Activated CD4-positive, alpha-beta T cell treated with anti-CD3 and anti-CD28 coated beads, Interleukin-2, amount 10 ng/mL, durations not matched to agents 7 days and 5 days (primary cell): ENCODE data around the gene CCS. TPM values are rescaled to one million over a fixed set of nuclear protein-coding genes. Genes with fewer than 3 reads are reported as not detected.
A peak's percentile ranks its signal among the peaks of the same experiment; 100 is the strongest.
"Not testable (repeated sequence)": the region's sequence is repeated elsewhere in the genome, so short reads cannot be mapped to it uniquely, and the experiment has no call there.

Experiments used
- CTCF ChIA-PET: fragments of 350-600 bp; sonication (Branson Sonifier 250); formaldehyde crosslinking; loops from one replicate; lab custom pipeline; 2021; ENCODE audit warnings: antibody characterized with exemption; lab: Charles Lee
- POLR2A ChIA-PET: fragments of 350-600 bp; sonication (Branson Sonifier 250); formaldehyde crosslinking; loops from one replicate; lab custom pipeline; 2021; ENCODE audit warnings: antibody characterized with exemption; lab: Charles Lee
- DNase-seq: peaks from one replicate; pipeline ENCODE4 v3.0.0-alpha.2; 2020
- H3K27ac Mint-ChIP-seq: one replicate; pipeline ENCODE4 v1.8.0; 2021; ENCODE audit warnings: mild to moderate bottlenecking, moderate library complexity, mixed read lengths
- H3K27me3 Mint-ChIP-seq: one replicate; pipeline ENCODE4 v1.8.0; 2021; ENCODE audit warnings: mixed read lengths
- H3K36me3 Mint-ChIP-seq: one replicate; pipeline ENCODE4 v1.8.0; 2021; ENCODE audit warnings: low read depth, mixed read lengths
- H3K4me1 Mint-ChIP-seq: one replicate; pipeline ENCODE4 v1.8.0; 2021; ENCODE audit warnings: mixed read lengths
- H3K4me3 Mint-ChIP-seq: one replicate; pipeline ENCODE4 v1.8.0; 2021; ENCODE audit warnings: mild to moderate bottlenecking, moderate library complexity, mixed read lengths
- H3K9me3 Mint-ChIP-seq: one replicate; pipeline ENCODE4 v1.8.0; 2021; ENCODE audit warnings: mixed read lengths
- total RNA-seq, 2 experiments: library from RNA; stranded (reverse); gene quantifications; one replicate each; pipeline ENCODE4 v1.2.3, GENCODE V29; 2021

CCS gene
- total RNA-seq, 2 experiments from 2014 or later: 28.8 to 32.6 TPM

- H3K4me3 Mint-ChIP-seq, H3K27me3 Mint-ChIP-seq, H3K9me3 Mint-ChIP-seq, H3K36me3 Mint-ChIP-seq, DNase-seq, H3K4me1 Mint-ChIP-seq, H3K27ac Mint-ChIP-seq, POLR2A ChIA-PET: not testable (repeated sequence)
- CTCF ChIA-PET: interaction anchor here (1.6 kb wide), 1 partner anchor 14 kb away, joined by 3 read pairs; the partner anchor contains the start of gene CTSF
Measured at GRCh38 chr11:66582565-66583147, 10.3 kb upstream of the CCS start.

- POLR2A ChIA-PET, H3K27ac Mint-ChIP-seq, H3K27me3 Mint-ChIP-seq: not testable (repeated sequence)
Measured at GRCh38 chr11:66585447-66585846, 7.5 kb upstream of the CCS start.

GRCh38 chr11:66586136-66586535 lies 6.8 kb upstream of the CCS start:
- Mint-ChIP-seq H3K27me3 (no peaks in the 10 kb centered on the region), H3K4me1 (no peaks in the 10 kb centered on the region), H3K27ac (no peak overlapping the region), H3K36me3 (no peaks in the 10 kb centered on the region), H3K4me3 (no peak overlapping the region), H3K9me3 (peaks cover 10% of the 10 kb centered on the region)
- POLR2A ChIA-PET: no interaction called here
- CTCF ChIA-PET: no interaction called here
- DNase-seq: no peak

More at GRCh38 chr11:66585447-66585846, 7.5 kb upstream of the CCS start:
- H3K4me1 Mint-ChIP-seq, CTCF ChIA-PET, H3K36me3 Mint-ChIP-seq, DNase-seq, H3K9me3 Mint-ChIP-seq, H3K4me3 Mint-ChIP-seq: not testable (repeated sequence)

- H3K4me3 Mint-ChIP-seq, DNase-seq, H3K27ac Mint-ChIP-seq, H3K36me3 Mint-ChIP-seq, H3K9me3 Mint-ChIP-seq, H3K27me3 Mint-ChIP-seq: not testable (repeated sequence)
- ChIA-PET CTCF (interaction anchor here (0.6 kb wide), 1 partner anchor 26 kb away, joined by 3 read pairs; no protein-coding TSS in a partner anchor), POLR2A (interaction anchor here (0.6 kb wide), 1 partner anchor 43 kb away, joined by 5 read pairs; the partner anchor contains the start of gene ZDHHC24)
- peaks cover 19% of the 10 kb centered on the region for H3K4me1 Mint-ChIP-seq
Measured at GRCh38 chr11:66589315-66589714, 3.7 kb upstream of the CCS start.

- Mint-ChIP-seq H3K27me3 (no peaks in the 10 kb centered on the region), H3K4me1 (peaks cover 24% of the 10 kb centered on the region), H3K27ac (no peak overlapping the region), H3K4me3 (no peak overlapping the region), H3K9me3 (no peaks in the 10 kb centered on the region), H3K36me3 (peaks cover 2% of the 10 kb centered on the region)
- ChIA-PET CTCF (interaction anchor here (0.6 to 1.5 kb wide), 4 partner anchors 9 to 35 kb away, joined by 3 to 4 read pairs (median 4); no protein-coding TSS in a partner anchor), POLR2A (interaction anchor here (0.6 kb wide), 1 partner anchor 44 kb away, joined by 5 read pairs; the partner anchor contains the start of gene ZDHHC24)
- DNase-seq: no peak
Measured at GRCh38 chr11:66589996-66590675, 2.8 kb upstream of the CCS start.

GRCh38 chr11:66591175-66591574 lies 1.8 kb upstream of the CCS start:
- DNase-seq: no peak
- H3K27me3 Mint-ChIP-seq: no peaks in the 10 kb centered on the region
- CTCF ChIA-PET: interaction anchor here (1.1 to 2.3 kb wide), 6 partner anchors 10 to 87 kb away, joined by 3 to 12 read pairs (median 4); no protein-coding TSS in a partner anchor
- no peak overlapping the region for H3K27ac Mint-ChIP-seq
- H3K36me3 Mint-ChIP-seq: peaks cover 2% of the 10 kb centered on the region
- POLR2A ChIA-PET: interaction anchor here (0.6 kb wide), 1 partner anchor 59 kb away, joined by 5 read pairs; no protein-coding TSS in a partner anchor
- H3K4me3 Mint-ChIP-seq: no peak overlapping the region
- H3K9me3 Mint-ChIP-seq: no peaks in the 10 kb centered on the region
- H3K4me1 Mint-ChIP-seq: peaks cover 32% of the 10 kb centered on the region

- Mint-ChIP-seq H3K9me3 (no peaks in the 10 kb centered on the region), H3K27me3 (no peaks in the 10 kb centered on the region), H3K27ac (peak overlapping the region; percentile 95), H3K36me3 (peaks cover 2% of the 10 kb centered on the region), H3K4me3 (peak overlapping the region; percentile 98), H3K4me1 (peaks cover 34% of the 10 kb centered on the region)
- no peak for DNase-seq
- ChIA-PET CTCF (interaction anchor here (0.6 to 3.4 kb wide), 12 partner anchors 9 to 827 kb away, joined by 3 to 14 read pairs (median 5); partner anchors contain the start of genes RBM4 and RBM4B), POLR2A (no interaction called here)
Measured at GRCh38 chr11:66593303-66593635, 284 bp downstream of the CCS start.

GRCh38 chr11:66593650-66594049 lies 665 bp downstream of the CCS start:
- no peaks in the 10 kb centered on the region for H3K9me3 Mint-ChIP-seq
- ChIA-PET POLR2A (no interaction called here), CTCF (interaction anchor here (0.6 to 3.4 kb wide), 6 partner anchors 9 to 458 kb away, joined by 3 to 14 read pairs (median 4); partner anchors contain the start of genes RBM4 and RBM4B)
- H3K36me3 Mint-ChIP-seq: peaks cover 2% of the 10 kb centered on the region
- DNase-seq: no peak
- H3K27ac Mint-ChIP-seq: peak overlapping the region; percentile 95
- H3K4me1 Mint-ChIP-seq: peaks cover 34% of the 10 kb centered on the region
- H3K27me3 Mint-ChIP-seq: no peaks in the 10 kb centered on the region
- peak overlapping the region; percentile 98 for H3K4me3 Mint-ChIP-seq

GRCh38 chr11:66595245-66595904 lies 2.4 kb downstream of the CCS start:
- CTCF ChIA-PET: interaction anchor here (1.3 to 3.4 kb wide), 4 partner anchors 11 to 82 kb away, joined by 3 to 14 read pairs (median 7); partner anchors contain the start of gene RBM4B
- Mint-ChIP-seq H3K4me1 (peaks cover 34% of the 10 kb centered on the region), H3K4me3 (peak overlapping the region; percentile 0), H3K27ac (no peak overlapping the region), H3K27me3 (no peaks in the 10 kb centered on the region), H3K9me3 (no peaks in the 10 kb centered on the region), H3K36me3 (peaks cover 2% of the 10 kb centered on the region)
- POLR2A ChIA-PET: no interaction called here
- no peak for DNase-seq

GRCh38 chr11:66598993-66599392 lies 6.0 kb downstream of the CCS start:
- ChIA-PET CTCF (no interaction called here), POLR2A (no interaction called here)
- H3K4me3 Mint-ChIP-seq: no peak overlapping the region

GRCh38 chr11:66600219-66600618 lies 7.2 kb downstream of the CCS start:
- DNase-seq: no peak

More at GRCh38 chr11:66598993-66599392, 6.0 kb downstream of the CCS start:
- no peak overlapping the region for H3K27ac Mint-ChIP-seq
- no peaks in the 10 kb centered on the region for H3K36me3 Mint-ChIP-seq
- H3K9me3 Mint-ChIP-seq: no peaks in the 10 kb centered on the region
- DNase-seq: no peak
- H3K27me3 Mint-ChIP-seq: no peaks in the 10 kb centered on the region
- peaks cover 15% of the 10 kb centered on the region for H3K4me1 Mint-ChIP-seq

GRCh38 chr11:66600631-66601233 lies 7.7 kb downstream of the CCS start:
- Mint-ChIP-seq H3K27me3 (no peaks in the 10 kb centered on the region), H3K36me3 (peaks cover 6% of the 10 kb centered on the region), H3K4me1 (peaks cover 4% of the 10 kb centered on the region), H3K27ac (no peak overlapping the region), H3K4me3 (no peak overlapping the region), H3K9me3 (no peaks in the 10 kb centered on the region)
- CTCF ChIA-PET: no interaction called here
- DNase-seq: no peak
- POLR2A ChIA-PET: no interaction called here

More at GRCh38 chr11:66600219-66600618, 7.2 kb downstream of the CCS start:
- Mint-ChIP-seq H3K4me3 (no peak overlapping the region), H3K27me3 (no peaks in the 10 kb centered on the region), H3K36me3 (peaks cover 5% of the 10 kb centered on the region), H3K9me3 (no peaks in the 10 kb centered on the region), H3K4me1 (peaks cover 10% of the 10 kb centered on the region), H3K27ac (no peak overlapping the region)
- ChIA-PET POLR2A (no interaction called here), CTCF (no interaction called here)
